Heart left ventricle (tissue), 16 donors: ENCODE results near the gene MAS1. TPM values are rescaled to one million over a fixed set of nuclear protein-coding genes. Genes with fewer than 3 reads are reported as not detected.
"Not testable (repeated sequence)": the region's sequence is repeated elsewhere in the genome, so short reads cannot be mapped to it uniquely, and the experiment has no call there.

ENCODE experiments used
- ATAC-seq, 4 donors: fragments of 200-7000 bp; cut with Tn5 transposase; one replicate each; pipeline ENCODE4 v1.9.1; 2020 to 2022; ENCODE audit warnings: moderate library complexity in 4 of 4, mild to moderate bottlenecking in 3 of 4, moderate number of reproducible peaks in 1 of 4
- DNase-seq, 5 donors: peaks; one replicate each; pipeline ENCODE4 v3.0.0-alpha.2; 2020
- H3K27ac ChIP-seq, 12 donors: fragments of 200-600 bp; sonication (generic) in 4 of 12; one replicate each; pipeline versions ENCODE4 v1.5.0 to v1.8.0; 2016 to 2022; ENCODE audit warnings: mild to moderate bottlenecking in 2 of 12
- H3K27me3 ChIP-seq, 9 donors: fragments of 200-600 bp; sonication (generic) in 2 of 9; one replicate each; pipeline versions ENCODE4 v1.5.1 to v1.8.0; 2016 to 2022; ENCODE audit warnings: mild to moderate bottlenecking in 3 of 9
- H3K36me3 ChIP-seq, 9 donors: fragments of 200-600 bp; sonication (generic) in 2 of 9; one replicate each; pipeline versions ENCODE4 v1.5.0 to v1.8.0; 2018 to 2022; ENCODE audit warnings: mild to moderate bottlenecking in 2 of 9
- H3K4me1 ChIP-seq, 12 donors: fragments of 200-600 bp; sonication (generic) in 4 of 12; one replicate each; pipeline versions ENCODE4 v1.5.0 to v1.8.0; 2016 to 2022; ENCODE audit warnings: mild to moderate bottlenecking in 3 of 12
- H3K4me3 ChIP-seq, 12 donors: fragments of 200-600 bp; sonication (generic) in 4 of 12; one replicate each; pipeline versions ENCODE4 v1.5.0 to v1.8.0; 2017 to 2022; ENCODE audit warnings: mild to moderate bottlenecking in 9 of 12, moderate library complexity in 4 of 12
- H3K9me3 ChIP-seq, 12 donors: fragments of 200-600 bp; sonication (generic) in 4 of 12; one replicate each; pipeline versions ENCODE4 v1.5.0 to v1.8.0; 2016 to 2022; ENCODE audit warnings: mild to moderate bottlenecking in 1 of 12
- POLR2A ChIP-seq, 2 donors: fragments of 450-650 bp; IDR thresholded peaks; one replicate each; pipeline ENCODE4 v1.6.1; 2017; ENCODE audit warnings: antibody characterized with exemption in 2 of 2, mild to moderate bottlenecking in 2 of 2, moderate library complexity in 2 of 2
- WGBS, 4 donors: extraction: QIAGEN DNeasy Blood & Tissue Kit in 2 of 4; methylation state at CpG; one replicate each; pipeline versions ENCODE4 v1.1.5 to v1.1.7; 2013 to 2018; 5-methylcytosine and 5-hydroxymethylcytosine counted together
- intact Hi-C, 10 donors: fragments of 100-400 bp; cut with DNase I; formaldehyde crosslinking; loops; one replicate each; pipeline versions ENCODE4 v1.11.1 to v1.14.2; 2022
- polyA plus RNA-seq, 2 donors: library from polyadenylated mRNA; stranded (reverse); fragments of 200-250 nt; gene quantifications; one replicate each; pipeline ENCODE4 v1.2.3, GENCODE V29; 2013
- total RNA-seq, 9 donors: library from RNA; depleted of rRNA in 2 of 9; stranded (reverse); fragments of >200 nt in 2 of 9; fragmentation: NEBNext Ultra II Directional in 3 of 9; extraction: Animal tissue kit (Norgen Biotek cat#: 25700) in 3 of 9; gene quantifications; one replicate each; pipeline versions ENCODE4 v1.1.0 to v1.2.4, GENCODE V29; 2016 to 2023
- TF ChIP-seq, protein P1 (sequence below), 12 donors: fragments of 200-600 bp; sonication (generic) in 4 of 12; IDR thresholded peaks; one replicate each; pipeline versions ENCODE4 v1.5.0 to v1.8.0; 2018 to 2022; ENCODE audit warnings: antibody characterized with exemption in 12 of 12, mild to moderate bottlenecking in 5 of 12
- donor health status: ischemic (EF 13 %, LVEDD 7.1; RV severe dilation, severe dysfunction).
- donor health status: healthy with polysubstance abuse.
- donor health status: DM: no; HTN: yes; CAD: no.
- donor health status: DM: no; HTN: no; CAD: no.
- donor health status: ischemic (EF 25% LVEDD 6.9; RV normal size, moderate dysfunction).
- donor health status: ischemic (EF 25% LVEDD 5.7; RV mildly dilated, moderate dysfunction).
- donor health status: healthy.
- donor health status: DM: yes; HTN: yes; CAD: no.
- donor health status: ischemic (EF 35%, LVEDD 5.7; RV mildly dilated, moderate dysfunction).
- donor health status: nonischemic (EF 11% LVEDD 7.7; RV severe dilation, severe dysfunction).
- donor health status: DM: yes; HTN: yes; CAD: no.
- donor health status: PGD.
- donor health status: ischemic (EF 29% LVEDD 5.4; RV normal size, mild dysfunction).
- donor health status: nonischemic (EF 23%, LVEDD 6.1; RV moderate dilation, normal function).

MAS1 gene
- total and polyA plus RNA-seq, 11 donors: 0.05 to 0.08 TPM; not detected in 9

DNA sequence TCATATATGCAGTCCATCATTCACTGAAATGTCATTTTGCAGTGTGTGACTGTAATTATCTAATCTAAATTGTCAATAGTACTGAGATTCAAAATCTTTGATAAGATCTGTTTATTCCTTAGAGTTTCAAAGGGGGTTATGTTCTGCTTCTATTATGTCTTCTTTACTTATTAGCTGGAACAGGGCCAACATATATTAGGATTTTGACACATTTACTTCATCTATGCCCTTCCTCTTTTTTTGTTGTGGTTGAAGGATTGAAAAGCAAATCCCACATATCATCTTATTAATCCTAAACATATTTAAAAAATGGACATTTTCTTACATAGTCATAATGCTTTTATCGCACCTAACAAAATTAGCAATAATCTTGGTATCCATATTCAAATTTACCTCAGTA is 30.3 kb upstream of the MAS1 start:
- Histone ChIP-seq H3K27ac (no peak overlapping the region), H3K4me3 (no peak overlapping the region), H3K4me1 (no peaks in the 10 kb centered on the region), H3K9me3 (peaks cover 0 to 19% (median 0%) of the 10 kb centered on the region in 12 donors), H3K27me3 (no peaks in the 10 kb centered on the region), H3K36me3 (no peaks in the 10 kb centered on the region)
- DNase-seq (no peak), ATAC-seq (no peak)
- TF ChIP-seq, protein P1, sequence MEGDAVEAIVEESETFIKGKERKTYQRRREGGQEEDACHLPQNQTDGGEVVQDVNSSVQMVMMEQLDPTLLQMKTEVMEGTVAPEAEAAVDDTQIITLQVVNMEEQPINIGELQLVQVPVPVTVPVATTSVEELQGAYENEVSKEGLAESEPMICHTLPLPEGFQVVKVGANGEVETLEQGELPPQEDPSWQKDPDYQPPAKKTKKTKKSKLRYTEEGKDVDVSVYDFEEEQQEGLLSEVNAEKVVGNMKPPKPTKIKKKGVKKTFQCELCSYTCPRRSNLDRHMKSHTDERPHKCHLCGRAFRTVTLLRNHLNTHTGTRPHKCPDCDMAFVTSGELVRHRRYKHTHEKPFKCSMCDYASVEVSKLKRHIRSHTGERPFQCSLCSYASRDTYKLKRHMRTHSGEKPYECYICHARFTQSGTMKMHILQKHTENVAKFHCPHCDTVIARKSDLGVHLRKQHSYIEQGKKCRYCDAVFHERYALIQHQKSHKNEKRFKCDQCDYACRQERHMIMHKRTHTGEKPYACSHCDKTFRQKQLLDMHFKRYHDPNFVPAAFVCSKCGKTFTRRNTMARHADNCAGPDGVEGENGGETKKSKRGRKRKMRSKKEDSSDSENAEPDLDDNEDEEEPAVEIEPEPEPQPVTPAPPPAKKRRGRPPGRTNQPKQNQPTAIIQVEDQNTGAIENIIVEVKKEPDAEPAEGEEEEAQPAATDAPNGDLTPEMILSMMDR (IDR thresholded peaks at IDR 0.05): no peak
- no peak for TF ChIP-seq POLR2A (IDR thresholded peaks at IDR 0.05)
- 96 to 99% (median 98%) methylated on average over 1 of the region's 1 CpG for WGBS, 4 donors
- intact Hi-C loops: loop anchor here in 9 of 10 donors (5.0 to 10.0 kb wide), 8 partner anchors 82 to 674 kb away; no protein-coding TSS in a partner anchor

DNA sequence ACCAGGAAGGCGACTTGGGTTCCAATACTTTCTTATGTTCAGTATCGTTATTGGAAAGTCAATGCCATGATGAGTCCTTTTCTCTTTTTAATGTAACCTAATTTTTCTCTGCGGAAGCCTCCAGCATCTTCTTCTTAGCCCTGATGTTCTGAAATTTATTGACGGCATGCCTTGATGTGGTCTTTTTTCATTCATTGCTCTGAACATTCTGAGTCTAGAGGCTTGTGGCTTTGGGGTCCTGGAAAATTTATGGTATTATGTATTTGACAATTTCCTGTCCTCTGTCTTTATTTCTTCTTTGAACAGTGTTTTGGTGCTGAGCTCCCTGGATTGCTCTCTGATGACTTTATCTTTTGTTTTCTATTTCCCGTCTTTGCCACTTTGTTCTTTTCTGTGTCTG is 28.7 kb upstream of the MAS1 start:
- DNase-seq: no peak
- ATAC-seq: no peak
- Histone ChIP-seq H3K27me3 (no peaks in the 10 kb centered on the region), H3K9me3 (peaks cover 0 to 11% (median 0%) of the 10 kb centered on the region in 12 donors), H3K27ac (no peak overlapping the region), H3K36me3 (no peaks in the 10 kb centered on the region), H3K4me1 (no peaks in the 10 kb centered on the region), H3K4me3 (no peak overlapping the region)
- TF ChIP-seq POLR2A (IDR thresholded peaks at IDR 0.05): no peak
- TF ChIP-seq, protein P1 (IDR thresholded peaks at IDR 0.05): no peak
- intact Hi-C loops: loop anchor here in 9 of 10 donors (2.0 to 10.0 kb wide), 11 partner anchors 79 to 673 kb away; no protein-coding TSS in a partner anchor
- WGBS, 4 donors: 73 to 82% (median 79%) methylated on average over 5 of the region's 5 CpGs

DNA sequence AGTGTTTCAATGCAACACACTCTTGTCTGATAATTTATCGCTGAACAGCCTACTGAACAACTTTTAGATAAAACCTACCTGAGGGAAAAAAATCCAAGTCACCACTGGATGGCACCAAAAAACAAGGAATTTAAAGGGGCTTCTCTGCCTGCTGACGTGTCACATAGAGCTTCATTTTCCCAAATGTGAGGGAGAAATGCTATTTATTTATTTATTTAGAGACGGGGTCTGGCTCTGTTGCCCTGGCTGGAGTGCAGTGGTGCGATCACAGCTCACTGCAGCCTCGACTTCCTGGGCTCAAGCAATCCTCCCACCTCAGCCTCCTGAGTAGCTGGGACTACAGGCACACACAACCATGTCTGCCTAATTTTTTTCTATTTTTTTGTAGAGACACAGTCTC is 27.4 kb upstream of the MAS1 start:
- not testable (repeated sequence) for H3K27ac ChIP-seq, H3K4me3 ChIP-seq, H3K4me1 ChIP-seq, H3K27me3 ChIP-seq, H3K9me3 ChIP-seq, H3K36me3 ChIP-seq
- ATAC-seq: peak in 3 of 4 donors; percentile 44 to 64 (median 56)
- TF ChIP-seq, protein P1 (IDR thresholded peaks at IDR 0.05): peak; percentile 28 to 71 (median 60)
- intact Hi-C loops: loop anchor here in 9 of 10 donors (2.0 to 10.0 kb wide), 11 partner anchors 77 to 671 kb away; no protein-coding TSS in a partner anchor
- peak in 2 of 5 donors; percentile 25 to 36 for DNase-seq
- WGBS, 4 donors: 10 to 23% (median 21%) methylated on average over 5 of the region's 5 CpGs

DNA sequence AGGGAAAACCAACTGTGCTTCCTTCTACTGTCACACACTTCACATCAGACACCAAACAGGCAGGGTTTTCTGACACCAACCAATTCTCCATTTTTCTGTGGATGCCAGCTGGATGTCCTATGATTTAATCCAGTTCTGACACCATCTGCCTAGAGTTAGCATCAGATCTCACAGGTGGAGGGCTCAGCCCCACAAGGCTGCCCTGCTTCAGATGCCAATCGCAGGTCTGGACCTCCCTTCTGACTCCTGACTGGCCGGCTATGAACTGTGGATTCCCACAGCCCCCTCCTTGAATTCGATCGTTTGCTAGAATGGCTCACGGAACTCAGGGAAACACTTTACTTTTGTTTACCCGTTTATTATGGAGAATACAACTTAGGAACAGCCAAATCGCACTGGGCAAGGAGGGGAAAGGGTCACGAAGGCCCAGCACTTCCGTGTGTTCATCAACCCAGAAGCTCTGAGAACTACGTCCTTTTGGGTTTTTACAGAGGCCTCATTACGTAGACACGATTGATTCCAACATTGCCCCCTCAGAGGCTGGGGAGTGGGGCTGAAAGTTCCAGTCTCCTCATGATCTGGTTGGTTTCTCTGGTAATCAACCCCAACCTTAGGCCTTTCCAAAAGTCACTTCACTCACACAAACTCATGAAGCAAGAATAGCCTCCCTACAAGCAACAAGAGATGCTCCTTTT is 25.4 kb upstream of the MAS1 start:
- DNase-seq: no peak
- no peaks in the 10 kb centered on the region for H3K4me1 ChIP-seq
- TF ChIP-seq, protein P1 (IDR thresholded peaks at IDR 0.05): no peak
- TF ChIP-seq POLR2A (IDR thresholded peaks at IDR 0.05): no peak
- WGBS, 4 donors: 89 to 92% (median 90%) methylated on average over 12 of the region's 12 CpGs
- H3K36me3 ChIP-seq: no peaks in the 10 kb centered on the region
- H3K27me3 ChIP-seq: no peaks in the 10 kb centered on the region
- intact Hi-C loops: loop anchor here in 9 of 10 donors (5.0 to 10.0 kb wide), 8 partner anchors 72 to 669 kb away; no protein-coding TSS in a partner anchor
- no peak overlapping the region for H3K27ac ChIP-seq
- ATAC-seq: no peak
- H3K9me3 ChIP-seq: peaks cover 0 to 10% (median 0%) of the 10 kb centered on the region in 12 donors
- H3K4me3 ChIP-seq: no peak overlapping the region
